HG03064 (cell line): ENCODE data around the gene MRPS15.
A peak's percentile ranks its signal among the peaks of the same experiment; 100 is the strongest.

Experiments
- ATAC-seq: cut with Tn5 transposase; IDR thresholded peaks from one replicate; pipeline ENCODE4 v1.9.1; 2021; ENCODE audit warnings: low read depth; ENCODE audit not compliant: unreplicated experiment

MRPS15 gene

GRCh38 chr1:36464605-36465393, 615 bp upstream of the MRPS15 start:
- no peak for ATAC-seq

- ATAC-seq = no peak
Measured at GRCh38 chr1:36463463-36463802, 751 bp downstream of the MRPS15 start.

GRCh38 chr1:36458910-36459309, 5.3 kb downstream of the MRPS15 start:
- no peak for ATAC-seq

- ATAC-seq = no peak
Measured at GRCh38 chr1:36457691-36458090, 6.5 kb downstream of the MRPS15 start.

- ATAC-seq = no peak
Measured at GRCh38 chr1:36456391-36456928, 7.7 kb downstream of the MRPS15 start.

GRCh38 chr1:36455386-36455785, 8.8 kb downstream of the MRPS15 start:
- ATAC-seq = no peak

GRCh38 chr1:36453600-36454388, 10.4 kb downstream of the MRPS15 start:
- no peak for ATAC-seq

- ATAC-seq = no peak
Measured at GRCh38 chr1:36453051-36453450, 11.1 kb downstream of the MRPS15 start.

- no peak for ATAC-seq
Measured at GRCh38 chr1:36450919-36451305, 13.3 kb downstream of the MRPS15 start.

- peak; percentile 93 for ATAC-seq
Measured at GRCh38 chr1:36450270-36450918, 13.8 kb downstream of the MRPS15 start, which contains the start of gene OSCP1. Gene OSCP1 (minus strand): TSS chr1:36450451. CDS start chr1:36450369, 82 bp downstream.

- no peak for ATAC-seq
Measured at GRCh38 chr1:36448530-36449056, 15.6 kb downstream of the MRPS15 start.

- no peak for ATAC-seq
Measured at GRCh38 chr1:36447450-36447849, 16.7 kb downstream of the MRPS15 start.

- no peak for ATAC-seq
Measured at GRCh38 chr1:36446746-36447145, 17.4 kb downstream of the MRPS15 start.

GRCh38 chr1:36446271-36446670, 17.9 kb downstream of the MRPS15 start:
- no peak for ATAC-seq

- no peak for ATAC-seq
Measured at GRCh38 chr1:36443297-36443696, 20.9 kb downstream of the MRPS15 start.

GRCh38 chr1:36442337-36442736, 21.8 kb downstream of the MRPS15 start:
- no peak for ATAC-seq

GRCh38 chr1:36440646-36441045, 23.5 kb downstream of the MRPS15 start:
- no peak for ATAC-seq

GRCh38 chr1:36440044-36440443, 24.1 kb downstream of the MRPS15 start:
- ATAC-seq = no peak

- no peak for ATAC-seq
Measured at GRCh38 chr1:36438715-36439114, 25.5 kb downstream of the MRPS15 start.

- ATAC-seq = no peak
Measured at GRCh38 chr1:36436821-36437220, 27.4 kb downstream of the MRPS15 start.

- ATAC-seq = no peak
Measured at GRCh38 chr1:36433102-36433501, 31.1 kb downstream of the MRPS15 start.
